GM19468 (cell line): ENCODE results near the gene TTC7B.

Source experiments
- ATAC-seq: cut with Tn5 transposase; IDR thresholded peaks from one replicate; pipeline ENCODE4 v1.9.1; 2021; ENCODE audit warnings: mild to moderate bottlenecking, moderate library complexity, moderate number of reproducible peaks; ENCODE audit not compliant: unreplicated experiment; ENCODE audit errors: extremely low read depth

Gene TTC7B

GRCh38 chr14:90610346-90611040 is 205.7 kb downstream of the TTC7B start:
- no peak for ATAC-seq

DNA sequence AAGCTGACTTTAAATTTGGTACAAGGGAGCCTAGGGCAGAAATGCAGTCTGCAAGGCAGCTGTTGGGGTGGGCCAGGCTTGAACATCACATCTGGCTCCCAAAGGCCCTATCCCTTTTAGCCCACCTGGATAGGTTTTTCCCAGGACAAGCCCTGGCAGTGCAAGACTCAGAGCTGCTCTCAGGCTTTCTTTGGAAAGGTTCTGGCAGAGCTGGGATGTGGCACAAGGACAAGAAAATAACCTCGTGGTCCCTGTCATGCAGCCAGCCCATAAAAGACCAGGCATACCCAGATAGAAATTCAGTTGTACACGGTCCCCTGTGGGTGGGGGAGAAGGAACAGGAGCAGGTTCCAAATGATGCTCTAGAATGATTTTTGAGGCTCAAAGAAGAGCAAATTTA is 206.9 kb downstream of the TTC7B start:
- no peak for ATAC-seq

- ATAC-seq: no peak
These were observed 207.3 kb downstream of the TTC7B start for GRCh38 chr14:90608929-90609341.

GRCh38 chr14:90608281-90608680 is 207.9 kb downstream of the TTC7B start:
- no peak for ATAC-seq

GRCh38 chr14:90607141-90607540 is 209.1 kb downstream of the TTC7B start:
- no peak for ATAC-seq

DNA sequence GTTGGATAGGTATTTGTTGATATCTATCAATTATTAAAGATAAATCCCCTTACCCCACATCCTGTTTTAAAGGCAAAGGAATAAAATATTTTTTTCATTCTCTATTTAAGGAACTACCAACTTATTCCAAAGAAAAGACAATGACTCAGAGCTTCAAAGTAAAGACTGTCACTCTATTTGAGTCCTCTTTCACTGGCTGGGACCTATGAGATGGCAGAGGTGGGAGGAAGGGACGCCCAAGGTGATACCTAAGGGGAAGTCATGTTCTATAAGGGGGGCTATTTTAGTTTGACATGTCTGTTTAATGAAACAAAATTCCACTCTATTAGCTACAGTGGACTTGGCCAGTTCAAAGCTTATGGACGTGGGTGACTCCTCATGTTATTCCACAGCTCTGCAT is 209.8 kb downstream of the TTC7B start:
- no peak for ATAC-seq

DNA sequence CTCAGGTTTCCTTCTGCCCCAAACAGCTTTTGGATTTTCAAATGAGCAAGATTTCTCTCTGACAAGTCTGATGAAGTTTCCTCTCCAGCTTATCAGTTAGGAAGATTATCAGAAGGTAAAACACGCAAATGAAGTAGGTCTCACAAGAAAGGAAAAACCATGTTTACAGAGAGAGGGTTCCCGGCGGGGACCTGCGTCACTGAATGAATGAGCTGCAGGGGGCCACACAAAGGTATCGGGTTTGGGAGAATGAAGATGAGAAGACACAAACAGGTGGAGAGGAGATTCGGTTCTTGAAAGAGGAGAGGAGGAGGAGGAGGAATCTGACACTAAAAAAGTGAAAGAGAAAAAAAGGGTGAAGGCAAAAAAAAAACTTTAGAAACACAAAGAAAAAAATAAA is 210.8 kb downstream of the TTC7B start:
- no peak for ATAC-seq

DNA sequence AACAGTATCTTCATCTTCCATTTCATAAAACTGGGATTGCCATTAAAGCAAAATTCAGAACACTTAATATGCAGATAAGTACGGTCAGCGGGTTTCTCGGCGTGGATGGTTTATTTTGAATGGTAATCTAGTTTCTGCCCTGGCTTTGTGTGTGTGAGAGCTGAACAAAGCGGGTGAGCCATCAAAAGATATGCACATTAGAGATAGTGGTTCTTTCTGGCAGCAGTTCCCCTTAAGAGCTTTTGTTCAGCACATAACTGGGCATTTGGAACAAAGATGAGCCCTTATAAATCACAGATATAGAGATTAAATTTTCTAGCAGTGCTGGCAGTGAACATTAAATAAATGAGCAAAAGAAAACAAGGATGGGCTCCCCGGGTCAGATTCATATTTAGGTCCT is 211.9 kb downstream of the TTC7B start:
- ATAC-seq: no peak

- ATAC-seq: no peak
These were observed 212.4 kb downstream of the TTC7B start for GRCh38 chr14:90603841-90604240.

- ATAC-seq: no peak
These were observed 212.9 kb downstream of the TTC7B start for GRCh38 chr14:90603336-90603735.

GRCh38 chr14:90602088-90602687 is 214.0 kb downstream of the TTC7B start:
- no peak for ATAC-seq

DNA sequence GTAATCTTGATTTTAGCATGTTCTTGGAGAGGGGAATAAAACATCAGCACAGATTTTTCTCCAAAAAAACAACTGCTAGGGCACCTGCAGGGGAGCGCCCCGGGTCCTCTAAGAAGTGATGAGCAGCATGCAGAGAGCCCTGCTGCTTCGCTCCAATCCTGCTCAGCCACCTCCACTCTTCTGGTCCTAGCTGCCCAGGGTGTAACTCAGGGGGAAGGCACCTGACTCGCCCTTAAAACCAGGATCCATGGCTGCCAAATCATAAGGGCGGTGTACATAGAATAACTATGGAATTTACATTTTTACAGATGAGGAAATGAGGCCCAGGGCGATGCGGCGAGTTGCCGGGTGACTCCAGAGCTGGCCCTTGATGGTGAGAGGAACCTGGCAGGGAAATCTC is 214.7 kb downstream of the TTC7B start:
- no peak for ATAC-seq

DNA sequence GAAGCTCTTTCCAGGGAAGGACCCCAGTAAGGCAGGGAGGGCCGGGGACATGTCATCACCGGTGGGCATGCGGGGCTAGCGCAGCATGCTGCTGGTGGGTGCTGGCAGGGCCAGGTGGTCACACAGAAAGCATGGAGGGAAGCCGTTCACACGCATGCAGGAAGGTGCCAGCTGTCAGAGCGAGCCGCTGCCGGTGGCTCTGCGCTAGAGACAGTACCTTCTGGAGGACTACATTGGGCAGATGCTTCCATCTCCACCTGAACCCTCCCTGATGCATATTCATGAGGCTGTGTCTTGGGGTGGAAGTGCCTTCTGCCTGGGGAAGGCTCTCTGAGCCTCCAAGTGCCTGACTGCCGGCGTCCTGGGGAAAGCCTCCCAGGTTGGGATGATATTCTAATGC is 215.6 kb downstream of the TTC7B start:
- ATAC-seq: no peak

GRCh38 chr14:90599748-90600507 is 216.3 kb downstream of the TTC7B start:
- no peak for ATAC-seq

- no peak for ATAC-seq
These were observed 216.9 kb downstream of the TTC7B start for GRCh38 chr14:90599339-90599738.

- ATAC-seq: no peak
These were observed 218.3 kb downstream of the TTC7B start for GRCh38 chr14:90597961-90598360.

DNA sequence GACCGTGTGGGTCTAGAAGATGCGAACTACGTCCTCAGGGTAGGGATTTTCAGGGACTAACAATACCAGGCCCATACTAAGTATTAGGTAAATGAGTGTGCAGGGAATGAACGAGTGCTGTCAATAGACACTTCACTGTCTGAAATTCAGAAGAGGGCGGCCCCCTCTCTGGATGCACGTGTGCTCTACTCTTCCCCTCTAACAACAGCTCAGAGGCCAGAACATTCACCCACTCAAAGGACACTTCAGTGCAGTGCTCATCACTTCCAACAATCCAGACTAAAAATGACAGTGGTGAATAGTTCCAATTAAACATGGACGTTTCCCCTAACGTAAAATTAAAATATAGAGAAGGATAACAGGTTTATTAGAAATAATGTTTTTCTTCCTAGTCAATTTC is 219.5 kb downstream of the TTC7B start:
- ATAC-seq: no peak

- no peak for ATAC-seq
These were observed 222.8 kb downstream of the TTC7B start for GRCh38 chr14:90593254-90594040.

- no peak for ATAC-seq
These were observed 223.6 kb downstream of the TTC7B start for GRCh38 chr14:90592655-90593054.

DNA sequence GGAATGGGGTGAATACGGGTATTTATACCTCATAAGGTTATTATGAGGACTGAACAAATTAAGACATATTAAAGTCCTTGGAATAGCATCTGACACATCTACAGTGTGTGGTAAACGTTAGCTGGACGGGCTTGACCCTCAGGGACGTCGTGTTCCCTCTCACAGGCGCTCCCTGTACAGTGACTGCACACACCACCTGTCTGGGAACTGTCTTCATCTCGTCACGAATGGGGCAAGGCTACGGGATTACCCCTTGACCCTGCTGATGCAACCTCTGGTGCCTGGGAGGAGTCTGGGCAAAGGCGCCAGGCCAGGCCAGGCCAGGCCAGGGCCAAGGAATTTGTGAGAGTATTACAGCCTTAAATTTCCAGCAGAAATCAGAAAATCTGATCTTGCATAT is 228.3 kb downstream of the TTC7B start:
- no peak for ATAC-seq
